ENCODE data around the gene SLC35A3.

Gene SLC35A3

GRCh38 chr1:100077531-100077930 is 107.7 kb downstream of the SLC35A3 start:
- no peak for DNase-seq (ENCODE audit: low read depth)

DNA sequence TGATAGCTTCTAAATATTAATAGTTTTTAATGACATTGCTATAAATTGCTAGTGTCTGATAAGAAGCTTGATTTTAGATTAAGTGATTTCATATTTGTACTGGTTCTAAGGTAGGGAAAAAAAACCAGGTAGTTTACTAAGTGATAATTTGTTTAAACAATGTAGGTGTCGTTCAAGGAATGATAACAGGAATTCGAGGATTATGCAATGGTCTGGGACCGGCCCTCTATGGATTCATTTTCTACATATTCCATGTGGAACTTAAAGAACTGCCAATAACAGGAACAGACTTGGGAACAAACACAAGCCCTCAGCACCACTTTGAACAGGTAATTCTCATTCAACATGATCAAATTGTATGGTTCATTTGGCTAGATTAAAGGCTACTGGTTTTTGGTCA is 110.5 kb downstream of the SLC35A3 start:
- no peak for DNase-seq (ENCODE audit: low read depth)

All from stromal cell of bone marrow (primary cell).